HG03108 (cell line): ENCODE measurements around the gene SYT17.

ENCODE experiments used
- ATAC-seq: cut with Tn5 transposase; IDR thresholded peaks from one replicate; pipeline ENCODE4 v1.9.1; 2021; ENCODE audit warnings: moderate library complexity; ENCODE audit not compliant: unreplicated experiment

Gene SYT17

DNA sequence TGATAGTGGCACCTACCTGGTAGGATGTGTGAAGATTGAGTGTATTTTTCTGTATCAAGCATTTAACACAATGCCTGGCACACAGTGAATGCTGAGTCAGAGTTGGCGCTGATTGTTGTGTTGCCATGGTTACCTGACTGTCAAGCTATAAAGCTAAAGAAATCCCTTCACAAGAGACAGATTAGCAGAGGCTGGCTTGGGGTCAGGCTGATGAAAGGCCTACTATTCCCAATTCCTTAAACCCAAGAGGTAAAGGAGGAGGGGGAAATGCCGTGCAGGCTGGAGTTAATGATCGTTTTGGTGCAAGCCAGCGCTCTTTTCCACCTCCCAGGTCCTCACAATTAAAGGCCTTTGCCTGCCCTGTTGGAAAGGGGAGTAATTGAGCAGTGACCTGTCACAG lies 123.4 kb downstream of the SYT17 start:
- no peak for ATAC-seq

DNA sequence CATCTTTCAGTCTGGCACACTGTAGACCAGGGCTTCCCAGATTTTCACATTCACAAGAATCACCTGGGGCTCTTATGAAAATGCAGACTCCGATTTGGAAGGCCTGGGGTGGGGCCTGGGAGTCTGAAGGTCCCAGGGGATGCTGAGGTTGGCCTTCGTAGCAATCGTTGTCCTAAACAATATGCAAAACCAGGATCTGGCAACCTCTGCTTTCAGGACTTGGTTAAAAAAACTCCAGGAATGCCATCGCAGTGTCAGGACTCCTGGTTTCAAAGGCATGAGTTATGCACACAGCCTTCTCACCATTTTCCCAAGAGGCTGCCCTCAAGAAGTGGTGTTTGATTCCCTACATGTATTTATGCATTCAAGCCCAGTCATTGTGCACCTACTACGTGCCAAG lies 124.1 kb downstream of the SYT17 start:
- no peak for ATAC-seq

DNA sequence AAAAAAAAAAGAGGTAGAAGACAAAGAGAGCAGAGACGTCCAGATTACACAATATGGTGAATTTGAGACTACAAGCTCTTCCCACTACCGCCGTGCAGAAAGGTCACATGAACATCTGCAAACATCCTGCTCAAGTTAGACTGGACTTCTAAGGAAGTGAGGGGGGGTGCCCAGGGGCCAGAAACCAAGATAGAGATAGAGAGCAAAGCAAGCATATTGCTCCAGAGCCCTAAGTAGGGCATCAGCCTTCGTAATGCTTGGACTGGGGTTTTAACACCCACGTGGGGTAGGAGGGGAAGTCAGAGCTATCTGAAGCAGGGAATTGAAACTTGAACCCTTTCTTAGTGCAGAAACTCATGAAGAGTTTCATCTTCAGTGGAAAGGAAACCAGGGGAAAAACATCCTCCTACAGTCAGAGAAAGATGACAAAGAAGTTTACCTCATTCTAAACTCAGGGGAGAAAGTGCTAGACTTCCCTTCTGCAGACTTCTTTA lies 126.2 kb downstream of the SYT17 start:
- ATAC-seq, result peak; percentile 73

DNA sequence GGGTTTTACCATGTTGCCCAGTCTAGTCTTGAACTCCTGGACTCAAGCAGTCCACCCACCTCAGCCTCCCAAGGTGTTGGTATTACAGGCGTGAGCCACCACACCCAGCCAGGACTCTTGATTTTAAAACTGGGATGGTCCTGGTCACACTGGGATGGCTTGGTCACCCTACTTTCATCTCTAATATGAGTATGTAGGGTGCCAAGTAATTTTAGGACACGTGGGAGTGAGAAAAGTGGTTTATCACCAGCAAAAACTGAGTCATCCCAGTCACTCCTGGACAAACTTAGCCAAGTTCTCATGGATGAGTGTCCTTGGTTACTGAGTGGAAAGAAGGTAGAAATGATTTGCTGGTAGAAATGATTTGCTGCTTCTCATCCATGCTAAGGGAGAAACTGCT lies 127.4 kb downstream of the SYT17 start:
- ATAC-seq, result no peak

DNA sequence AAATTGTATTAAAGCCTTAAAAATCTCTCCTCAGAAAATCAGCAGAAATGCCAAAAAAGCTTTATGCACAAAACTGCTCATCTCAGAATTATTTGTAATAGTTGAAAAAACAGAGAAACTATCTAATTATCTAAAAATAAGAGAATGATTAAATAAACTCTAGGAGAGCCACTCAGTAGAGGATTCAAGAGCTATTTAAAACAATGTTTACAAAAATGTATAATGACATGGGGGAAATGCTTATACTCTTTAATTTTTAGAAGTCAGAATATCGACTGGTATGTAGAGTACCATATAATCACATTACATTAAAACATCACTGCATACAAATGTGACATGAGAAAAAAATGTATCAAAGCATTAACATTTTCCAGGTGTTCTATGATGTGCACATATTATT lies 129.4 kb downstream of the SYT17 start:
- no peak for ATAC-seq

DNA sequence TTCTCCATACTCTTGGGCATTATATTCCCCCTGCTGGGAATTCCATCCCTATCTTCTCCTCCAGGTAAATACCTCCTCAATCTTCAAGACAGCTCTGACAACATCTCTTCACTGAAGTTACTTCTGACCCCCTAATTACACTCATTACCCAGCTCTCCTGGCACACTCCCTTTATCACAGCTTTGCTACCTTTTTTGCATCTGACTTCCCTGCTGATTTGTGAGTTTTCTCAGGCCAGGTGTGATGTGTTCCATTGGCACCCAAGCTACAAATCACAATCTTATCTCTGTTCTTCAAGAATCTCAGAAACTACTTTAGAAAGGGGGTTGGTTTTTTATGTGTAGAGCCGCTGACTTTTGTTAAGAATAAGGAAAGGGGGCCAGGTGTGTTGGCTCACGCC lies 131.5 kb downstream of the SYT17 start:
- no peak for ATAC-seq

DNA sequence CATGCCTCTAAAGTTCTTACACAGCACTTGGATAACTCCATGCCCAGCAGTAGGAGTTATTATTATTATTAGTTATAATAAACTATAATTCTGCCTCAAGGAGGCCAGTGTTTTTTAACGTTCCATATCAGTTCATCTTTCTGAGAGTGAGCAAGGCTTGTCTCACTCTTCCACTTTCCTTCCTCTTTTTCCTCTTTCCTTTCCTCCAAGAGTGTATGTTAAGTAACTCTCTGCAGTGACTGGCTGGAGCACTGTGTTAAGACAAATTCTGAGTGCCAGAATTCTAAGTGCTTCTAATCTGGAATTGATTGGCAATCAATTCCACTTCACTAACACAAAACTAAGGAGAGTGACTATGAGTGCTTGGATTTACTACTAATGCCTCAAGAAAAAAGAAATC lies 133.9 kb downstream of the SYT17 start:
- ATAC-seq, result no peak

DNA sequence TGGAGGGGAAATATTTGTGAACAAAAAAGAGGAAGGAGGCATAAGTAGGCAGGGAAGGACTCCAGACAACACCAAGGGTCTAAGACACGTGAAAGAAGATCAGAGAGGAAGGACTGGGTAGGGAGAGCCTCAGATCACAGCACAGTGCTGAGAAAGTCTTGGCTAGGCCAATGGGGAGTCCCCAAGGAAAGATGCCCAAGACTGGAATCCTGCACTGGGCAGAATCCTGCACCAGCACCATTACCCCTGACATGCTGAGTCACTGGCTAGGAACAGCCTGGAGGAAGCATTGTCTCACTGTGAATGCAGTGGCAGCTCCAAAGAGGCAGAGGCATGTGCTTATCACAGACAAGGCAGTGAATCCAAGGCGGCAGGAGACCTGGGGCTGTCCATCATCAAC lies 136.7 kb downstream of the SYT17 start:
- no peak for ATAC-seq

DNA sequence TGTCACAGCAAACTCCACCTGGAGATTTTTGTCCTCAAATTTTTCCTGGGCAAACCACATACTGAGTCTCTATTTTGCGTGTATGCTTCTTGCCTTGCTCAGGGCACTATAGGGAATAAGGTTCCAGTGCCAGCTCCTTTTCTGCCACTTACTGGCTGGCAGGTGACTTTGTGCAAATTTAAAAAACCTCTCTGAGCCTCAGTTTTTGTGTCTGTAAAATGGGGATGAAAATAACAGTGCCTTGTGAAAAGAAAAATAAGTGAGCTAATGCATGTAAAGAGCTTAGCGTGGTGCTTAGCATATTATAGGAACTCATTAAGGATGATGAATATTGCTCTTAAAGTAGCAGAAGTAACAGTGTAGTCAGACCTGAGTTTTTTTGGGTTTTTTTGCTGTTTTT lies 137.4 kb downstream of the SYT17 start:
- no peak for ATAC-seq

DNA sequence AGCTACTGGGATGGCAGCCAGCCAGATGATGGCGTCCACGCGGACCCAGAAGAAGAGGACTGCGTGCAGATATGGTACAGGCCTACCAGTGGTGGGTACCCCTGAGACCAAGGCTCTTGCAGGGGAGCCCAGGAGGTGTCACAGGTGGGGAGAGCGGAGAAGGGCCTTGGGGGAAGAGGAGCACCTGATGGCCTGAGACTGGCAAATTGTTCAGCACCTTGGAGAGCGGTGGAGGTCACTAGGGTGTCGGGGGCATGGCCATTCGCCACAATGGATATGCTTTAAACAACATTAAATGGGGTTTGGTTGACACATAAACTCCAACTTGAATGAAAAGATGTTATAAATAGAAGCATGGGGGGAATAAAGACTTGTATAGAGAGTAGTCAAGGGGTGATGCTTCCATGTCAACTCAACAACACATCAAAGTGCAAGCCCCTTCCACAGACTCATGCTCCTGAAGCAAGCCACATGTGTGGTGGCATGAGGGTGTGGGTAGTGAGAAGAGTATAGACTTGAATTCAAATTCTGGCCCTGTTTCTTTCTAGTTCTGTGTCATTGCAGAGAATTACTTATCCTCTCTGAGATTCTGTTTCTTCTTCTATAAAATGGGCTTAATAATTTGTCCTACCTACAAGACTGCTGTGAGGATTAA lies 139.7 kb downstream of the SYT17 start:
- ATAC-seq, result no peak

DNA sequence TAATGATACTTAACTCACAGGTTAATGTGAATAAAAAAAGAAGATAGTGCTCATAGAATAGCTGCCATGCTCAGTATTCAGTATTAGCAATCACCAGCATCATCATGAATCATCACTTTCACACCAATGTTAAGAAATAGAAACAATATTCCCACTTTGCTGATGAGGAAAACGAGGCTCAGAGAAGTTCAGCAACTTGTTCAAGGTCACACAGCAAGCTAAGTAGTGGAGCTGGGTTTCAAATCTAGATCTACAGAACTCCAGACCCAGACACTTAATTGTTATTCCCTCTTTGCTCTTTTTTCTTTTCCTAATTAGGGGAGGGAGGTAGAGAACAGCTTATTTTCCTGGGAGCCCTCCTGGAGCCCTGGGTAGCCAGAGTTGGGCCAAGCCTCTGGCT lies 140.4 kb downstream of the SYT17 start:
- ATAC-seq, result no peak

DNA sequence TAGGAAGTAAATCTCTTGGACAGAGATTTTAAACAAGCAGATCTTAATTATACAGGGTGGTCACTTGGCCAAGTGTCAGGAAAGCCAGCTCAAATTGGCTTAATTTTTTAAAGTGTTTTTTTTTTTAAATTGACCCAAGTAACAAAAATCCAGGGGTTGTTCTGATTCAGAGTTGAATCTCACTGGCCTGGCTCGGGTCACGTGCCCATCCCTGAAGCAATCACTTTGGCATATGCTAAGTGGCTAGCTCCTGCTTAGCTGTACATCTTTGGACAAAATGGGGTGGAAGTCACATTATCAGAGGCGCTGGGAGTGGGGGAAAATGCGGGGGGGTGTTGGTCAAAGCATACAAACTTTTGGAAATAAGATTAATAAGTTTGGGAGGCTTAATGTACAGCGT lies 141.1 kb downstream of the SYT17 start:
- ATAC-seq, result no peak

DNA sequence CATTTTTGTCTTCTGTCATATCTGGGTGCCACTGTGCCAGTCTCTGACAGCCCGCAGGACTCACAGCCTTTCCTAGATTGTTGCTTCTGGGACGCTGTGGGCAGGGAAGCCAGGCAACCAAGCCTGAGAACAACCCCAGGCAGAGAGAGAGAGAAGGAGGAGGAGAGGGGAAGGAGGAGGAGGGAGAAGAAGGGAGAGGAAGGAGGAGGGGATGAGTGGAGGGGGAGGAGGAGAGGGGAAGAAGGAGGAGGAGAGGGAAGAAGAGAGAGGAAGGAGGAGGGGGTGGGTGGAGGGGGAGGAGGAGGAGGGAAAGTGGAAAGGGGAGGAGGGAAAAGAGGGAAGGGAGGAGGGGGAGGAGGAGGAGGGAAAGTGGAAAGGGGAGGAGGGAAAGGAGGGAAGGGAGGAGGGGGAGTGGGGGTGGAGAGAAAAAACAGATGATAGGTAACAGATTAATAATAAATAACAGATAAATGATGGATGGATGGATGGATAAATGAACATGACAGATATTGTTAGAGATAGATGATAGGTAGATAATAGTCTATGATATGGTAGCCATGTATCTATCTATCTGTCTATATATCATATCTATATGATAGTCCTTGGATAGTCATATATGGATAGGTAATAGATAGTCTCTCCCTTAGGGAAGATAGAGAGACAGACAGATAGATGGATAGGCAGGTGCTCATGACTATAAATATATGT lies 146.8 kb downstream of the SYT17 start:
- ATAC-seq, result no peak

DNA sequence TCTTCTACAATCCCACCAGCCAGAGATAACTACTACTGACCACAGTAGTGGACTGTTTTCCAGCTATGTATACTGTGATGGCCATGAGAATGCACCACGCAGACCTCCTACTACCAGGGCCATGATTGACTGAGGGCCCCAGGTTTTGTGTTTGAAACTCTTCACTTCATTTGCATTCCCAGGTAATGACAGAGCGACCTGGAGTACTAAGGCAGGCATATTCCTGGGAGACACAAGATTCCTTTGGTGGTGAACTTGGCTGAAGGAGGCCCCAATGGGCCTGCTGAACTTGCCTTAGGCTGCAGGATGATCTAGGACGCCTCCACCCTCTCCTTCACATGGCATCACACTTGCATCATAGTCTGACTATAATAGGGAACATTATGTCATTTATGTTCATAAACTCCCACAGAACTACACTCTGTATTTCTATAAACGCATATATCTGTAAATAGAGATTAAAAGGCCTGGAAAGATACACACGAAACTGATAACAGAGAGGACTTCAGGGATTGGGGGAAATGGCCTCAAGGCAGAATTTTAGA lies 147.9 kb downstream of the SYT17 start:
- no peak for ATAC-seq

DNA sequence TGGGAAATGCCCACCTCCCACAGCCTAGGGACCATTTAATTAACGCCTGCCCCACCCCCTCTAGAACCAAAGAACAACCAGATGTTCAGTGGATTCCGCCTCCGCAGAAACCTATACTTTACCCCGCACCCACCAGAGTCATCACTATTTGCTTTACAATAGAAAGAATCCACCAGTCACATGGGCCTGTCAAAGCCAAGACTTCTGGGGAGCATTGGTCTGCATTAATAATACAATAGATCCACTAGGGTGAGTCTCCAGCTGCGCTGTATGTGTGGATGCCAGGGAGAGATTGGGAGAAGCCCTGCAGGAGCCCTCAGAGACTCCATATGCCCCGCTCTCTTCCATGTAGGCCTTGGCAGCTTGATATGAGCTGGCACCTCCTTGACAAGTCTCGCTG lies 148.8 kb downstream of the SYT17 start:
- no peak for ATAC-seq
